H1 (cell line): ENCODE results near the gene RFLNA. TPM values are rescaled to one million over a fixed set of nuclear protein-coding genes. Genes with fewer than 3 reads are reported as not detected.

Experiments
- CHD1 ChIP-seq: IDR thresholded peaks from 2 replicates; pipeline ENCODE4 v1.6.1; 2012; ENCODE audit warnings: low read depth, low read length, improper control_type of control experiment
- EP300 ChIP-seq, 2 experiments: IDR thresholded peaks; 1 replicate in 1 of 2; 2 replicates in 1 of 2; pipeline ENCODE4 v1.6.1; 2011 to 2012; ENCODE audit warnings: low read depth in 2 of 2, low read length in 2 of 2, mild to moderate bottlenecking in 2 of 2, borderline replicate concordance in 1 of 2, inconsistent platforms in 1 of 2, moderate library complexity in 1 of 2
- GABPA ChIP-seq: IDR thresholded peaks from 2 replicates; pipeline ENCODE4 v1.6.1; 2011; ENCODE audit warnings: mild to moderate bottlenecking, low read length, moderate library complexity, borderline replicate concordance; ENCODE audit not compliant: insufficient read depth
- MAFK ChIP-seq: IDR thresholded peaks from 2 replicates; pipeline ENCODE4 v1.6.1; 2012; ENCODE audit warnings: low read depth, mild to moderate bottlenecking, improper control_type of control experiment, low read length
- RBBP5 ChIP-seq: IDR thresholded peaks from 2 replicates; pipeline ENCODE4 v1.7.1; 2012; ENCODE audit warnings: low read depth, mild to moderate bottlenecking, inconsistent platforms, low read length, moderate library complexity, borderline replicate concordance
- SP2 ChIP-seq: IDR thresholded peaks from 2 replicates; pipeline ENCODE4 v1.6.1; 2012; ENCODE audit warnings: mild to moderate bottlenecking, low read length, inconsistent platforms
- TAF1 ChIP-seq: IDR thresholded peaks from 2 replicates; pipeline ENCODE4 v1.6.1; 2011; ENCODE audit warnings: mild to moderate bottlenecking, low read depth, low read length
- polyA plus RNA-seq, 7 experiments: library from polyadenylated mRNA; depleted of rRNA in 3 of 7; stranded (reverse) in 5 of 7; unstranded in 2 of 7; fragments of >200 nt in 5 of 7; fragments of 200-250 nt in 2 of 7; gene quantifications; 1 replicate in 5 of 7; 2 replicates in 1 of 7; 4 replicates in 1 of 7; pipeline versions ENCODE4 v1.2.1 to v1.2.3, GENCODE V29; 2011 to 2013; ENCODE audit warnings: missing spikeins in 2 of 7, mixed read lengths in 2 of 7
- total RNA-seq: library from RNA; stranded (reverse); fragmentation: NEBNext Ultra II Directional; extraction: Animal tissue kit (Norgen Biotek cat#: 25700); gene quantifications from 2 replicates; pipeline ENCODE4 v1.2.1, GENCODE V29; 2021

The RFLNA gene
- total and polyA plus RNA-seq, 2 of the 8 experiments (the other 6 are each of a cell fraction or from before 2014, with no cell fraction given) = 6.4 to 6.6 TPM

DNA sequence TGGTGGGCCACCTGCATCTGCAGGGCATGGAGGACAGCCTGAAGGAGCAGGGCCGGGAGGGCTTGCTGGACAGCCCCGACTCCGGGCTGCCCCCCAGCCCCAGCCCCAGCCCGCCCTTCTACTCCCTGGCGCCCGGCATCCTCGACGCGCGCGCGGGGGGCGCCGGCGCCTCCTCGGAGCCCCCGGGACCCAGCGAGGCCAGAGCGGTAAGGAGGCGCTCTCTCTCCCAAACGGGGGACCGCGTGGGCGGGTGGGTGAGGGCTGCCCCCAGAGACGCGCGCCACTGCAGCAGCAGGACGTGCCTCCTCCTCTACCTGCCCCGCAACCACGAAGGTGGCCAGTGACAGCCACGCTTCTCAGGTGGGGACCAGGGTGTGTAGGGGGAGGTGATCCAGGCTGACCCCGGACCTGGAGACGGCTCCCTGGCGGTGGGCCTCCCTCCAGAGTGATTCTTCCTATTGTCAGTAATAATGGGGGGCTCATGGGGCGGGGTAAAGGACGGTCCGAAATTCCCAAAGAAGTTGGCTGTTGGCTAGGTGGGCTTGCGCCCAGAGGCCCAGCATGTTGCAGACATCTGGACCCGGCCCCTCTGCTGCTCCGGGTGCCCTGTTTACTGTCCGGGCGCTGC is 652 bp downstream of the RFLNA start (continued):
- no peak for TF ChIP-seq CHD1
- no peak for TF ChIP-seq RBBP5
- TF ChIP-seq MAFK = no peak
- no peak for TF ChIP-seq EP300 (IDR thresholded peaks at IDR 0.05; ENCODE audit: borderline replicate concordance in 1 of 2, low read depth in 2 of 2, low read length in 2 of 2)
- TF ChIP-seq GABPA = no peak
- no peak for TF ChIP-seq SP2
- TF ChIP-seq TAF1 = no peak
